GM23338 (cell line): Measurements from ENCODE around the gene MLPH.

Experiments used
- CTCF ChIP-seq, 2 experiments: fragments of 200-600 bp in 1 of 2; sonication (generic) in 1 of 2; conservative IDR thresholded peaks; 2 replicates each; pipeline versions ENCODE4 v1.5.1 to v1.6.1; 2016 to 2017; ENCODE audit warnings: antibody characterized with exemption in 2 of 2, low read depth in 2 of 2, mild to moderate bottlenecking in 2 of 2, moderate library complexity in 1 of 2
- REST ChIP-seq: IDR thresholded peaks from one replicate; pipeline ENCODE4 v1.6.1; 2018; ENCODE audit warnings: antibody characterized with exemption; ENCODE audit not compliant: unreplicated experiment

- no peak for TF ChIP-seq CTCF (conservative IDR thresholded peaks at IDR 0.05; ENCODE audit: low read depth in 2 of 2)
- TF ChIP-seq REST = no peak
These were observed 6.0 kb upstream of the MLPH start for GRCh38 chr2:237480988-237481525.
